ENCODE results near the gene CCR4. TPM values are rescaled to one million over a fixed set of nuclear protein-coding genes. Genes with fewer than 3 reads are reported as not detected.

The CCR4 gene
- total and polyA plus RNA-seq, 2 experiments from 2014 or later = not detected

- Histone ChIP-seq H3K27me3 (replicated peaks; ENCODE audit: insufficient read depth) (no peaks in the 10 kb centered on the region), H3K79me2 (ENCODE audit: insufficient read depth) (no peaks in the 10 kb centered on the region), H3K4me3 (no peak overlapping the region), H3K4me2 (ENCODE audit: unreplicated experiment) (no peak overlapping the region), H3K4me1 (ENCODE audit: insufficient read depth) (no peaks in the 10 kb centered on the region), H2AFZ (no peak overlapping the region), H3K27ac (no peak overlapping the region), H3K9ac (no peak overlapping the region), H3K36me3 (ENCODE audit: low read depth) (peaks cover 4% of the 10 kb centered on the region; the same call in 1 of the 2 replicates), H3F3A (ENCODE audit: insufficient read depth) (no peaks in the 10 kb centered on the region), H3K9me2 (ENCODE audit: insufficient read depth) (no peaks in the 10 kb centered on the region), H3K9me3 (ENCODE audit: low read depth) (no peaks in the 10 kb centered on the region), H4K20me1 (ENCODE audit: insufficient read depth) (no peaks in the 10 kb centered on the region)
- DNase-seq = no peak
- WGBS, 2 experiments (ENCODE audit: low coverage in 1 of 2, low lambda C conversion rate in 2 of 2, missing lambda C conversion rate in 2 of 2) = 72 to 75% methylated on average over 2 of the region's 2 CpGs
- TF ChIP-seq EZH2 (IDR thresholded peaks at IDR 0.05; ENCODE audit: insufficient read depth, poor library complexity, severe bottlenecking) = no peak
- no peak for TF ChIP-seq EZH2phosphoT487 (IDR thresholded peaks at IDR 0.05; ENCODE audit: insufficient read depth, low read depth)
- in situ Hi-C loops (cut with MboI) = no loop called here
These were observed 50.4 kb downstream of the CCR4 start for GRCh38 chr3:33001889-33002288.

DNA sequence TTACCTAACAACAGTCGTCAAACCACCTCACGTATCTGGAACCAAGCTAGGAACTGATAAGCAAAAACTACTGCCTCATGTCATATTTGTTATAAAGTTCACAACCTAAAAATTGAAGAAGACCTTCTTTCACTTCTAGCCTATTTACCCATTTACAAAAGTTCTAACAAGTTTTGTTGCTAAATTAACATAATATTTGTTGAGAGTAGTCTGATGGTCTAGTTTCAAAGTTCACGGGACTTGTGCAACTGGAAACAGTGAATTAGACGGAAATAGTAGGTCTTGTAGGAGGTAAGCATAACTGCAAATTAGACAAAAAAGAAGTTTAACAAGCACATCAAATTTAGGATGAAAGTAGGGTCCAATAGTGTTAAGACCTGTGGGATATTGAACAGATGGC lies 51.9 kb downstream of the CCR4 start:
- 95 to 97% methylated on average over 4 of the region's 4 CpGs for WGBS, 2 experiments (ENCODE audit: low coverage in 1 of 2, low lambda C conversion rate in 2 of 2, missing lambda C conversion rate in 2 of 2)
- Histone ChIP-seq H3K27ac (no peak overlapping the region), H3K9me2 (ENCODE audit: insufficient read depth) (no peaks in the 10 kb centered on the region), H3K9ac (no peak overlapping the region), H3K79me2 (ENCODE audit: insufficient read depth) (no peaks in the 10 kb centered on the region), H3F3A (ENCODE audit: insufficient read depth) (no peaks in the 10 kb centered on the region), H4K20me1 (ENCODE audit: insufficient read depth) (no peaks in the 10 kb centered on the region), H3K4me1 (ENCODE audit: insufficient read depth) (no peaks in the 10 kb centered on the region), H3K4me3 (no peak overlapping the region), H3K27me3 (replicated peaks; ENCODE audit: insufficient read depth) (no peaks in the 10 kb centered on the region), H3K4me2 (ENCODE audit: unreplicated experiment) (no peak overlapping the region), H3K36me3 (ENCODE audit: low read depth) (0 out of 2 replicates have a peak, but pooled peaks cover 4% of the 10 kb centered on the region), H3K9me3 (ENCODE audit: low read depth) (no peaks in the 10 kb centered on the region), H2AFZ (no peak overlapping the region)
- DNase-seq = no peak
- in situ Hi-C loops (cut with MboI) = no loop called here
- no peak for TF ChIP-seq EZH2phosphoT487 (IDR thresholded peaks at IDR 0.05; ENCODE audit: insufficient read depth, low read depth)
- TF ChIP-seq EZH2 (IDR thresholded peaks at IDR 0.05; ENCODE audit: insufficient read depth, poor library complexity, severe bottlenecking) = no peak

DNA sequence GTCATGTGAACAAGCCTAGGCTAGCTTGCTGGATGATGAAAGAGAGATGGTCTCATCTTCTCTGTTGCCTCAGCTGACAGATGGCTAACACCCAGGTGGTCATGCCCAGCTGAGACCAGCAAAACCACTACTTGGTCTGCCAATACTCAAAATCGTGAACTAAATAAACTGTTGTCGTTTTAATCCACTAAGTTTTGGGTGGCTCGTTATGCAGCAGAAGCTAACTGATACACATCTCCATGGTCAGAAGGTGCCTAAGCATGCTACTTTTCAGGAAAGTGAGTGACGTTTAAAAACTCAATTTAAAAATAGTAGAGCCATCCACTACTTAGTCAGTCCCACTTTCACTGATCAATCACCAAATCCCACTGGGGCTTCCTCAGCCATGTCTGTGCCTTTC lies 52.8 kb downstream of the CCR4 start:
- TF ChIP-seq EZH2 (IDR thresholded peaks at IDR 0.05; ENCODE audit: insufficient read depth, poor library complexity, severe bottlenecking) (no peak), EZH2phosphoT487 (IDR thresholded peaks at IDR 0.05; ENCODE audit: insufficient read depth, low read depth) (no peak)
- DNase-seq = no peak
- no peaks in the 10 kb centered on the region for H3K9me3 ChIP-seq (ENCODE audit: low read depth)
- no peaks in the 10 kb centered on the region for H3K79me2 ChIP-seq (ENCODE audit: insufficient read depth)
- no peak overlapping the region for H3K27ac ChIP-seq
- H3K4me3 ChIP-seq = no peak overlapping the region
- 99 to 100% methylated on average over 4 of the region's 4 CpGs for WGBS, 2 experiments (ENCODE audit: low coverage in 1 of 2, low lambda C conversion rate in 2 of 2, missing lambda C conversion rate in 2 of 2)
- in situ Hi-C loops (cut with MboI) = no loop called here
- no peak overlapping the region for H2AFZ ChIP-seq
- H3K9ac ChIP-seq = no peak overlapping the region
- H3F3A ChIP-seq (ENCODE audit: insufficient read depth) = no peaks in the 10 kb centered on the region
- no peaks in the 10 kb centered on the region for H3K9me2 ChIP-seq (ENCODE audit: insufficient read depth)
- H3K4me1 ChIP-seq (ENCODE audit: insufficient read depth) = no peaks in the 10 kb centered on the region
- H3K27me3 ChIP-seq (replicated peaks; ENCODE audit: insufficient read depth) = no peaks in the 10 kb centered on the region
- no peaks in the 10 kb centered on the region for H4K20me1 ChIP-seq (ENCODE audit: insufficient read depth)
- H3K36me3 ChIP-seq (ENCODE audit: low read depth) = 0 out of 2 replicates have a peak, but pooled peaks cover 4% of the 10 kb centered on the region
- H3K4me2 ChIP-seq (ENCODE audit: unreplicated experiment) = no peak overlapping the region

DNA sequence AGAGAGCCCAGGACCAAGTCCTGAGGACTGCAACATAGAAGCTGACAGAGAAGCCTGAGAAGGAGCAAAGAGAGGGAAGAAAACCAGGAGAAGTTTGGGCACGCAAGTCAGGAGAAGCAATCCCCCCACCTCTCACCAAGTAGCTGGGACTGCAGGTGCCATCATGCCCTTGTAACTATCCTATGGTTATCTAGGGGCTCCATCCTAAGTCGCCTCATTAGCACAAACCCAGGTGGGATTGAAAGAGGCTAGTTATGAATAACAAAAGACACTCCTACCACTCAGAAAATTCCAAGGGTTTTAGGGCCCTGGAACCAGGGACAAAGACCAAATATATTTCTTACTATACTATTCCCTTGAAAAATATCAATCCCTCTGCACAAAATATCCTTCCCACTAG lies 53.5 kb downstream of the CCR4 start:
- 0 out of 2 replicates have a peak, but pooled peaks cover 4% of the 10 kb centered on the region for H3K36me3 ChIP-seq (ENCODE audit: low read depth)
- in situ Hi-C loops (cut with MboI) = no loop called here

More for the DNA sequence above, 53.5 kb downstream of the CCR4 start:
- Histone ChIP-seq H4K20me1 (ENCODE audit: insufficient read depth) (no peaks in the 10 kb centered on the region), H2AFZ (no peak overlapping the region), H3K79me2 (ENCODE audit: insufficient read depth) (no peaks in the 10 kb centered on the region), H3K27ac (no peak overlapping the region), H3K9me2 (ENCODE audit: insufficient read depth) (no peaks in the 10 kb centered on the region), H3K27me3 (replicated peaks; ENCODE audit: insufficient read depth) (no peaks in the 10 kb centered on the region), H3K4me1 (ENCODE audit: insufficient read depth) (no peaks in the 10 kb centered on the region), H3K9me3 (ENCODE audit: low read depth) (no peaks in the 10 kb centered on the region), H3K4me2 (ENCODE audit: unreplicated experiment) (no peak overlapping the region), H3F3A (ENCODE audit: insufficient read depth) (no peaks in the 10 kb centered on the region), H3K4me3 (no peak overlapping the region), H3K9ac (no peak overlapping the region)
- WGBS, 2 experiments (ENCODE audit: low coverage in 1 of 2, low lambda C conversion rate in 2 of 2, missing lambda C conversion rate in 2 of 2) = 98 to 100% methylated on average over 2 of the region's 2 CpGs
- TF ChIP-seq EZH2phosphoT487 (IDR thresholded peaks at IDR 0.05; ENCODE audit: insufficient read depth, low read depth) (no peak), EZH2 (IDR thresholded peaks at IDR 0.05; ENCODE audit: insufficient read depth, poor library complexity, severe bottlenecking) (no peak)
- no peak for DNase-seq

Other genes starting within 250 kb of the CCR4 start
- gene TRIM71, start 133.6 kb upstream of the CCR4 start, total RNA-seq (2014; rRNA removed; shearing (Covaris generic)) = under 0.01 TPM in 1 of 2 replicates, not detected in the other
- 0.03 TPM in 1 of 2 replicates, not detected in the other for gene TRIM71, start 133.6 kb upstream of the CCR4 start, polyA plus RNA-seq (2016; fragmentation: Nextera tagmentation; extraction: Ambion mirVana)
- 97.1 and 111 TPM in 2 replicates for gene GLB1, start 145.5 kb downstream of the CCR4 start, total RNA-seq (2014; rRNA removed; shearing (Covaris generic))
- 80.7 and 84.3 TPM in 2 replicates for gene GLB1, start 145.5 kb downstream of the CCR4 start, polyA plus RNA-seq (2016; fragmentation: Nextera tagmentation; extraction: Ambion mirVana)
- gene TMPPE, start 145.5 kb downstream of the CCR4 start, total RNA-seq (2014; rRNA removed; shearing (Covaris generic)) = 3.0 and 4.0 TPM in 2 replicates
- gene TMPPE, start 145.5 kb downstream of the CCR4 start, polyA plus RNA-seq (2016; fragmentation: Nextera tagmentation; extraction: Ambion mirVana) = 1.2 and 1.4 TPM in 2 replicates
- 261 and 378 TPM in 2 replicates for gene CRTAP, start 162.4 kb downstream of the CCR4 start, total RNA-seq (2014; rRNA removed; shearing (Covaris generic))
- 189 and 196 TPM in 2 replicates for gene CRTAP, start 162.4 kb downstream of the CCR4 start, polyA plus RNA-seq (2016; fragmentation: Nextera tagmentation; extraction: Ambion mirVana)

Measured in GM23248 (cell line).